GM21423 (cell line): Measurements from ENCODE around the gene PALD1.

Experiments used
- ATAC-seq: cut with Tn5 transposase; IDR thresholded peaks from one replicate; pipeline ENCODE4 v1.9.1; 2021; ENCODE audit warnings: mild to moderate bottlenecking, moderate library complexity; ENCODE audit not compliant: unreplicated experiment

Gene PALD1

GRCh38 chr10:70504521-70505358, 26.2 kb downstream of the PALD1 start:
- no peak for ATAC-seq

- no peak for ATAC-seq
Observed at GRCh38 chr10:70505908-70506307, 27.3 kb downstream of the PALD1 start.

GRCh38 chr10:70507966-70508365, 29.4 kb downstream of the PALD1 start:
- no peak for ATAC-seq

- no peak for ATAC-seq
Observed at GRCh38 chr10:70508912-70509756, 30.6 kb downstream of the PALD1 start.

- ATAC-seq: no peak
Observed at GRCh38 chr10:70509757-70510147, 31.2 kb downstream of the PALD1 start.

- ATAC-seq: no peak
Observed at GRCh38 chr10:70510453-70510852, 31.9 kb downstream of the PALD1 start.

- no peak for ATAC-seq
Observed at GRCh38 chr10:70510904-70511303, 32.3 kb downstream of the PALD1 start.

- no peak for ATAC-seq
Observed at GRCh38 chr10:70512149-70512639, 33.6 kb downstream of the PALD1 start.

- ATAC-seq: peak; percentile 91
Observed at GRCh38 chr10:70513848-70514309, 35.3 kb downstream of the PALD1 start.

- ATAC-seq: no peak
Observed at GRCh38 chr10:70514591-70514990, 36.0 kb downstream of the PALD1 start.

GRCh38 chr10:70515035-70515667, 36.6 kb downstream of the PALD1 start:
- no peak for ATAC-seq

GRCh38 chr10:70518695-70519094, 40.1 kb downstream of the PALD1 start:
- ATAC-seq: no peak

- ATAC-seq: no peak
Observed at GRCh38 chr10:70523057-70523456, 44.5 kb downstream of the PALD1 start.

- no peak for ATAC-seq
Observed at GRCh38 chr10:70523549-70523948, 45.0 kb downstream of the PALD1 start.

GRCh38 chr10:70528314-70528713, 49.7 kb downstream of the PALD1 start:
- ATAC-seq: no peak

GRCh38 chr10:70528741-70529362, 50.3 kb downstream of the PALD1 start:
- ATAC-seq: no peak

GRCh38 chr10:70529848-70530247, 51.3 kb downstream of the PALD1 start:
- ATAC-seq: no peak

- no peak for ATAC-seq
Observed at GRCh38 chr10:70530315-70530714, 51.7 kb downstream of the PALD1 start.

- ATAC-seq: no peak
Observed at GRCh38 chr10:70532554-70533188, 54.1 kb downstream of the PALD1 start.

GRCh38 chr10:70533189-70533558, 54.6 kb downstream of the PALD1 start:
- ATAC-seq: no peak
